NCI-H748 (cell line): ENCODE results near the gene USP8.

Experiments used
- DNase-seq: peaks from one replicate; lab custom pipeline; 2025; ENCODE audit not compliant: unreplicated experiment; lab: John Stamatoyannopoulos, UW

Gene USP8

DNA sequence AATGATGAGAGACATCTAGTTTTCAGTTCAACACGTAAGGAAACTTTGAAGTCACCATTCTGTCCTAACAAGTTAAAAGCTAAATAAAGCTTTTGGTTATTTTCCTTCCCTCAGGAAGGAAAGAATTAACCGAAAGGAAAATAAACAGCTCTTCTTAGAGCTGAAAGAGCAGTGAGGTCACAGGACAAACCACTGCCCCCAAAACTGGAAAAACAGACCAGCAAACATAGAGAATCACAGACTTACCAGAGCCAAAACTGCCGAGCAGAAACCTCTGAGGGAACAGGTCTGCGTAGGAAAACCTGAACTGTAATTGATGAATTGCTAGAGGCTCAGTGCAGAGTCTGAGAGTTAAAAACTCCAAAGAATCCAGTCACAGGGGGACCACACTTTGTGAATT is 107.6 kb downstream of the USP8 start:
- DNase-seq: no peak

DNA sequence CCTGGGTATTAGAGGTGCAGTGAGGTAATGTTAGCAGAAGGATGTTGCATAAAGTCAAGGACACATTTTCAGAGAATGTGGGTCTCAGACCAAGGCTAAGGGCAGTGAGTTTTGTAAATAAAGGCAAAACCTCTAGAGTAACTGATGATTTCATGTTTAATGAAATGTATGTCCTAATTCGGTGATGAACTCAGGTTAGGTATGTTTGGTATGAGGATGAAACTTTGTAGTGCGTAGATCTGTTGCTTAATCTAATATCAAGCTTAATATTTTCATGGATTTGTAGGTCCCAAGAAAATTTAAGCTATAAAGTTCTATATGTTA is 118.6 kb downstream of the USP8 start:
- no peak for DNase-seq

DNA sequence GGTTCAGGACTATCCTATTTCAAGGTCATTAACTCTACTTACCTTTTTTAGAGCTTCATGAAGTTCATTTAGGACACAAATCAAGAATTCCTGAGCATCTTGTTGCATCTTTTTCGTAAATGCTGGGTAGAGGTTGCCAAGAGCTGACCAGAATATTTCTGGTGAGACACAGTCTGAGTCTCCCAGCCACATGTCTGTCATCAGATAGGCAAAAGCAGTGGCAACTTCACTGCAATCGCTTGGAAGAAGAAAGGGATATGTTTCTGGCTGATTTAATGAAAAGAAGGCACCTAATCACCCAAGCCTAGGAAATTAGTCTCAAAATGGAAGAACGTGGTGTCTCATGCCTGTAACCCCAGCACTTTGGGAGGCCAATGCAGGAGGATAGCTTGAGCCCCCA is 119.4 kb downstream of the USP8 start:
- DNase-seq: no peak

DNA sequence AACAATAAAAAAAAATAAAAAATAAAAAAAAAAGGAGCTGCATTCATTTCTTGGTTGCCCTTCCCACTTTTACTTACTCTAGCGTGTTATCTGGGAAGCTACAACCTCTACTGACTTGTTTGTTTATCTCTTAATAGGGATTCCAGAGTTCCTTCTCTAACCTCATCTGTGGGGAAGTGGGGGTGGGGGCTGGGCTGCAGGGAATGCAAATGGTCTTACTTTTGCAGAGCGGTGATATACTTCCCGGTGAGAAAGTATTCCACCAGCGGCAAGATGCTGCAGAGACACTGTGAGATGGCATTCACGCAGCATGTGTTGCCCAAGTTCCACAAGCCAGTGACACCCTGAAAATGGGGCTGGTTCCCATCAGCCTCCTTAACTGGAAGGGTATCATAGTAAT is 120.2 kb downstream of the USP8 start:
- no peak for DNase-seq

DNA sequence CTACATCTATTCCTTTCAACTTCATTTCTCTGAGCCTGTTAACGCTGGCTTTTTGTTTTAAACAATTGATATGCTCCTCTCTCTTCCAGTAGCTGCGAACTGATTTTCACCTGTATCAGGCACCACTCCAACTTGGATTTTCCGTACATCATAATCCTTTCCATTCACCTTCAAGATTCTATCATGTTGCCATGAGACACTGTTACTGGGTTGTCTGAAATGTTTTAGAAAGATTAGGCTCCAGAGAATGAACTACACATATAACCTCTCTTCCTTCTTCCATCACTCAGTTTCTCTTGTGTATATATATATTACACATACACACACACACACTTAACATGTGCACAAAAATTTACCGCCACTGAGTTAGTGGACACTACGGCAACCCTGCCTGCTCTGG is 122.4 kb downstream of the USP8 start, which contains the start of gene USP50:
Gene USP50, minus strand, starts transcription at position 101 of the 400 bp plus-strand sequence. CDS start 141 bp downstream, outside the sequence.
- DNase-seq: no peak

DNA sequence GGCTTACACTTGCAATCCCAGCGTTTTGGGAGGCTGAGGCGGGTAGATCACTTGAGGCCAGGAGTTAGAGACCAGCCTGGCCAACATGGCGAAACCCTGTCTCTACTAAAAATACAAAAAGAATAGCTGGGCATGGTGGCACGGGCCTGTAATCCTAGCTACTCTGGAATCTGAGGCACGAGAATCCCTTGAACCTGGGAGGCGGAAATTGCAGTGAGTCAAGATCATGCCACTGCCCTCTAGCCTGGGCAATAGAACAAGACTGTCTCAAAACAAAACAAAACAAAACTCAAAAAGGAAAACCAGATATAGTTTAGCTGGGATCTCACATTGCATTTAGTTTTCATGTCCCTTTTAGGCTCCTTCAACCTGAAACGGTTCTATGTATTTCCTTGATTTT is 125.1 kb downstream of the USP8 start:
- DNase-seq: no peak

DNA sequence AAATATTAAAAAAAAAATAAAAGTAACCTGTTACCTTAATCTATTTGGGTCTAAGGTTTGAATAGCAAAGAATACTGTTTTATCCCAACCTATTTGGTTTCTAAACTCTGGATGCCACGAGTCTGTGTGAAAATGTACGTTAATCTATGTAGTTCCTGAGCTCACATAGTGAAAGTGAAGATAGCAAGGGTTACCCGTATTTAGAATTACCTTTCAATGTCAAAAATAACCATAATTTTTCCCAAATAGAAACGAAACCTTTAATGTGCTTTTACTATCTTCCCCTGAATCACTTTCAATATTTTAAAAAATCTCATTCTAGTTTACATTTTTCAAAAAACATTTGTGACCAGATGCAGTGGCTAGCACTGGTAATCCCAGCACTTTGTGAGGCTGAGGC is 128.0 kb downstream of the USP8 start:
- no peak for DNase-seq

DNA sequence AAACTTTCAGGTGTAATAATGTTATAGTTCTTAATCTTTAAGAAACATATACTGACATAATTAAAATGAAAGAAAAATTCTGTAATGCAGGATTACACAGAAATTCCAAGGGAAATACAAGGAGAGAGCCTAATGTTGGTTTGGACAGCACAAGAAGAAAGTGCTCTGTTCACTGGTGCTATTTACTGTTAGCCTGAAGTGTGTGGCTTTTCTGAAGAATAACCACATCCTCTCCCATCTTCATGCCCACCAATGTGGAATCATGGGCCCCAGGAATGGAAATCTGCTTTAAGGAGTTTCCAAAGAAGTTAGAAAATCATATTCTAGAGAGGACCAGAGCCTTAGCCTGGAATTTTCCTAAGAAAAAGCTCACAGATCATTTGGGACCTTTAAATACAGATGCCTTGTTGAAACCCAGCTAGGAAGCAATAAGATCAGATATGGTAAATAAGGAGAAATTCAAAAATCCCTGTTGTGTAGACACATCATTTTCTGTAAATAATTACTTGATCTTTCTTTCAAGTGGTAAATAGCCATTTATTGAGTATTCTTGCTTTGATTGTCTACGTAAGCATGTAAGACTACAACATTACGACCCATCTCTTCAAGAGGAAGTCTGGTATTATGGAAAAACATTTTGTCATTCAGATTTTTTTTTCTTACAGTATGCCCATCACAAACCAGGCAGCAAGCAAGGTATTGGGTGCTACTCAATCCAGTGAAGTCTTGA is 132.6 kb downstream of the USP8 start:
- no peak for DNase-seq

DNA sequence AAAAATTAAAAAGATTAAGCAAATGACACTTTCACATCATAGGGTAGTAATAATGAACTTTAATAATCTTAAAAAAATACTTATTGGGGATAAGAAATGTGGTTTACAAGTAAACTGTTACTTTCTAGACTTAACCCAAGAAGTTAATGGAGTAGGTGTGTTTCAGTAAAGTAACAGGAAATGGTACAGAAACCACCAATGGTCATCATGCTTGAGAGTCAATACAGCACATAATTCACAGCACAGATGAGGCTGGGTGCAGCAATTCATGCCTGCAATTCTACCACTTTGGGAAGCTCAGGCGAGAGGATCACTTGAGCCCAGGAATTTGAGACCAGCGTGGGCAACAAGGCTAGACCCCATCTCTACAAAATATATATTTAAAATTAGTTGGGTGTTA is 133.8 kb downstream of the USP8 start:
- DNase-seq: no peak

DNA sequence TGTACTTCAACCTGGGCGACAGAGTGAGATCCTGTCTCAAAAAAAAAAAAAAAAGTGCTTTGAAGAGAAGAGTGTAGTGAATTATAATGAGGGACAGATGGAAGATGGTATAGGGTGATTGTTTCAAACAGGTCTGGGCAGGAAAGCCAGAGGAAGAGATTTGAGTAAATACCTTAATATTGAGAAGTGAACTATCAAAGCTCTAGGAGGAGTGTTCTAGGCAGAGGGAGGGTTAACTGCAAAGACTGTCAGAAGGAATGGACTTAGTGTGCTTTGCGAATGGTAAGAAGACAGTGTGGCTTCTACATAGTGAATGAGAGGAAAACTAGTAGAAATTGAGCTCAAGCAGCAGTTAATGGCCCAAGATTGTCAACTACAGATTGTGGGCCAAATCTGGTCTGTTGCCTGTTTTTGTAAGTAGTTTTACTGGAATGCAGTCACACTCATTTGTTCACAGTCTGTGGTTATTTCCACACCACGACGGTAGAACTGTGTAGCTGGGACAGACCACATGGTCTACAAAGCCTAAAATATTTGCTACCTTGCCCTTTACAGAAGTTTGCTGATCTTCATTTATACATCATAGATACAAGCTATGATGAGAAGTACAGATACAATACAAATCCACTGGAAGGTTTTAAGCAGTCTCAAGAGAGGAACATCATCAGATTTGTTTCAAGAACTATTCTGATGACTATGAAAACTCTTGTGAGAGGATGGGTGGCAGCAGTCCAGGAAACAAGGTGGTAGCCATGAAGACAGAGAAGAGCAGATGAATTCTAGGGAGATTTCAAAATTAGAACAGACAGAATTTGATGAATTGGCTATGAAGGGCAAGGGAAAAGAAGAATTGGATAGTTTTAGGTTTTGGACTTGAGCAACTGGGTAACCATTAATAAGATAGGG is 138.8 kb downstream of the USP8 start:
- DNase-seq: no peak

DNA sequence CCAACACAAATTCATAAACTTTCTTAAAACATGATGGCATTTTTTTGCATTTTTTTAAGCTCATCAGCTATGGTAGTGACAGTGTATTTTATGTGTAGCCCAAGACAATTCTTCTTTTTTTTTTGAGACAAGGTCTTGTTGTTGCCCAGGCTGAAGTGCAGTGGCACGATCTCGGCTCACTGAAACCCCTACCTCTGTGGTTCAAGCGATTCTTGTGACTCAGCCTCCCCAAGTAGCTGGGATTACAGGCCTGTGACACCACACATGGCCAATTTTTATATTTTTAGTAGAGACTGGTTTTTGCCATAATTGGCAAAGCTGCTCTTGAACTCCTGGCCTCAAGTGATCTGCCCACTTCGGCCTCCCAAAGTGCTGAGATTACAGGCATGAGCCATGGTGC is 139.6 kb downstream of the USP8 start:
- no peak for DNase-seq
